Skeletal muscle satellite cell (primary cell): ENCODE measurements around the gene CLDN10. TPM values are rescaled to one million over a fixed set of nuclear protein-coding genes. Genes with fewer than 3 reads are reported as not detected.
"Not testable (repeated sequence)": the region's sequence is repeated elsewhere in the genome, so short reads cannot be mapped to it uniquely, and the experiment has no call there.

Experiments
- H3K27me3 ChIP-seq: 2 replicates; pipeline ENCODE4 v1.7.0; 2013; ENCODE audit warnings: low read length; ENCODE audit not compliant: control insufficient read depth, insufficient read depth
- H3K36me3 ChIP-seq: 2 replicates; pipeline ENCODE4 v1.7.0; 2013; ENCODE audit warnings: mild to moderate bottlenecking, control low read depth, low read length; ENCODE audit not compliant: insufficient read depth
- H3K4me1 ChIP-seq: 2 replicates; pipeline ENCODE4 v1.7.0; 2013; ENCODE audit warnings: low read length; ENCODE audit not compliant: control insufficient read depth, insufficient read depth
- H3K4me2 ChIP-seq: 2 replicates; pipeline ENCODE4 v1.7.0; 2013; ENCODE audit warnings: mild to moderate bottlenecking, low read length
- H3K4me3 ChIP-seq: 2 replicates; pipeline ENCODE4 v1.7.0; 2013; ENCODE audit warnings: low read length
- H3K9ac ChIP-seq: 2 replicates; pipeline ENCODE4 v1.7.0; 2013; ENCODE audit warnings: mild to moderate bottlenecking, low read depth, low read length, moderate library complexity
- H3K9me3 ChIP-seq: replicated peaks from 2 replicates; pipeline ENCODE4 v1.7.0; 2013; ENCODE audit warnings: mild to moderate bottlenecking, control low read depth, low read length
- total RNA-seq: library from RNA; depleted of rRNA; stranded (reverse); fragments of >200 nt; gene quantifications from 2 replicates; pipeline ENCODE4 v1.2.3, GENCODE V29; 2012; rRNA removed

CLDN10 gene, protein sequence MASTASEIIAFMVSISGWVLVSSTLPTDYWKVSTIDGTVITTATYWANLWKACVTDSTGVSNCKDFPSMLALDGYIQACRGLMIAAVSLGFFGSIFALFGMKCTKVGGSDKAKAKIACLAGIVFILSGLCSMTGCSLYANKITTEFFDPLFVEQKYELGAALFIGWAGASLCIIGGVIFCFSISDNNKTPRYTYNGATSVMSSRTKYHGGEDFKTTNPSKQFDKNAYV
- not detected in 2 replicates for total RNA-seq

DNA sequence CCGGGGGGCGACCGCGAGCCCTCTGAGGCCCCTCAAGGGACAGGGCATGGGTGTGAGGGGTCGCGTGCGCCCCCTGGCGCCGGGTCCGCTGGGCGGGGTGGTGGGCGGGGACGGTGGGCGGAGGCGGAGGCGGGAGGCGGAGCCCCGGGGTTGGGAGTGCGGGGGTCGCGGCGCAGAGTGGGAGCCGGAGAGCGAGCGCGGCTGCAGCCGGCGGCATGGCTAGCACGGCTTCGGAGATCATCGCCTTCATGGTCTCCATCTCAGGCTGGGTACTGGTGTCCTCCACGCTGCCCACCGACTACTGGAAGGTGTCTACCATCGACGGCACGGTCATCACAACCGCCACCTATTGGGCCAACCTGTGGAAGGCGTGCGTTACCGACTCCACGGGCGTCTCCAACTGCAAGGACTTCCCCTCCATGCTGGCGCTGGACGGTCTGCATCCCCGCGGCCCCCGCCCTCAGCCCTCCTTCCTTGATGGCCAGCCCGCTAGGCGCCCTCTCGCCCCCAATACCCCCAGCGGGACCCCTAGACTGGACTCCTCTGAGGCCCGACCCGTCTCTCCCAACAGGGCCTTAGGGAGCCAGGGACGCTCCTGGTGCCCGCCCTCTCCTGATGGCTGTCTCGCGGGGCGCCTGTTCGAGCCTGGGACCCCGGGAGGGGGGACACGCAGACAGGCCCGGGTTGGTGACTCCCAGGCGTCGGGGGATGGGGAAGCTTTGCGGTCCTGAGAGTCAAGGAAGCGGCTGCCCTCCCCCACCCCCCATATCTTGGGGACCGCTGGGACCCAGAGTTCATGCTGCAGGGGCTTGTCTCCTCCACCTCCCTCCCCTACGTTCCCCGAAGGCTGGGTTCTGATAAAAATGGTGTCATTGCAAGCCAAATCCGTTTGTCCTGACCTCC lies at the start of gene CLDN10:
Gene CLDN10, plus strand, starts transcription at position 182 of the 903 bp plus-strand sequence. Its CDS starts 34 bp downstream, at position 216.
- no peak within 1 kb of the TSS for H3K9ac ChIP-seq

DNA sequence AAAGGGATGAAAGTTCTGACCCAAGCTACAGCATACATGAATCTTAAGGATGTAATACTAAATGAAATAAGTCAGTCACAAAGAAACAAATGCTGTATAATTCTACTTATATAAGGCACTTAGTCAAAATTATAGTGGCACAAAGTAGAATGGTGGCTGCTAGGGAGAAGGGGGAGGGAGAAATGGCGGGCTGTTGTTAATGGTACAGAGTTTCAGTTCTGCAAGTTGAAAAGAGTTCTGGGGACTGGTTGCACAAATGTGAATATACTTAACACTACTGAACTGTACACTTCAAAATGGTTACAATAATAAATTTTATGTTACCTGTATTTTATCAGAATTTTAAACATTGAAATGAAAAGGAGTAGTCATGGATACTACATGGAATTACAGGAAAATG lies 48.9 kb upstream of the CLDN10 start:
- Histone ChIP-seq H3K36me3 (no peaks in the 10 kb centered on the region), H3K27me3 (peaks cover 18% of the 10 kb centered on the region)

More for the DNA sequence above, at the start of gene CLDN10:
- Histone ChIP-seq H3K4me1 (no peaks in the 10 kb centered on the region), H3K36me3 (no peaks in the 10 kb centered on the region), H3K27me3 (peaks cover 76% of the 10 kb centered on the region), H3K4me3 (no peak within 1 kb of the TSS), H3K9me3 (no peaks in the 10 kb centered on the region), H3K4me2 (peak within 1 kb of the TSS; percentile 13)

DNA sequence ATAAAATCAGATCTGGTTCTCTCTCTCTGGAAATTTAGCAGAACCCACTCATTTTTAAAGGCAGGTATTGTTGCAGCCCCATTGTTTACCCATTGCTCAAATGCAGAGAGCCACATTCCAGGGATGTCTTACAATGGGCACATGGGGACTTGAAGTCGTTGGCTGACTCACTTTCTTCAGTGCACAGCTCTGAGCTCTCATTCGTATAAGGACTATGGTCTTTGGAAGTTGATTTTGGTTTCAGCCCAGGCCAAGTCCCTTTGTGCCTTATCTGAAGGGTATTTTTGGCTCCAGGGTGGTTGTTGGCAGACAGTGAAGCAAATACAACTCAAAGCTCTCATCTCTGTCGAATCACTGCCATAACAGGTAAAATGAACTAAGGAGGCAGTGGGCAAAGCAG lies 47.3 kb upstream of the CLDN10 start:
- Histone ChIP-seq H3K27me3 (peaks cover 18% of the 10 kb centered on the region), H3K36me3 (no peaks in the 10 kb centered on the region), H3K4me3 (no peak overlapping the region)

More for the DNA sequence above, 48.9 kb upstream of the CLDN10 start:
- Histone ChIP-seq H3K4me2 (no peak overlapping the region), H3K4me3 (no peak overlapping the region), H3K4me1 (no peaks in the 10 kb centered on the region), H3K9me3 (no peaks in the 10 kb centered on the region), H3K9ac (no peak overlapping the region)

DNA sequence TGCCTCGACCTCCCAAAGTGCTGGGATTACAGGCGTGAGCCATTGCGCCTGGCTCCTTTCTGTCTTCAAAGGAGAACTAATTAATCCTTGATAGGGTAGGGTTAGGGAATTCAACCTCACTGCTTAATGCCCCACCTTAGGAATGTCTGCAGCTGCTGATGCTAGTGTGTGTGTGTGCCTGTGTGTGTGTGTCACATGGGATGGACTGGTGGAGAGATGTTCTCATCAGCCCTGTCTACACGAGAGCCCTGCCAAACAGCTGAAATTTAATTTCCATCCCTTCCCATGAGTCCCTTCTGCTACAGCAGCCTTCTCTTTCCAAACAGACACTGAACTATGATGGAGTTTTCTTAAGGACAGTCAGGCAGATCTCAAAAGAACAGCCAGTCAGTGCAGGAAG lies 46.5 kb upstream of the CLDN10 start:
- Histone ChIP-seq H3K4me3 (no peak overlapping the region), H3K4me1 (peaks cover 9% of the 10 kb centered on the region), H3K27me3 (peaks cover 18% of the 10 kb centered on the region), H3K4me2 (no peak overlapping the region), H3K9ac (no peak overlapping the region), H3K36me3 (no peaks in the 10 kb centered on the region), H3K9me3 (no peaks in the 10 kb centered on the region)

More for the DNA sequence above, 47.3 kb upstream of the CLDN10 start:
- no peak overlapping the region for H3K4me2 ChIP-seq
- peaks cover 9% of the 10 kb centered on the region for H3K4me1 ChIP-seq
- no peak overlapping the region for H3K9ac ChIP-seq
- H3K9me3 ChIP-seq = no peaks in the 10 kb centered on the region

DNA sequence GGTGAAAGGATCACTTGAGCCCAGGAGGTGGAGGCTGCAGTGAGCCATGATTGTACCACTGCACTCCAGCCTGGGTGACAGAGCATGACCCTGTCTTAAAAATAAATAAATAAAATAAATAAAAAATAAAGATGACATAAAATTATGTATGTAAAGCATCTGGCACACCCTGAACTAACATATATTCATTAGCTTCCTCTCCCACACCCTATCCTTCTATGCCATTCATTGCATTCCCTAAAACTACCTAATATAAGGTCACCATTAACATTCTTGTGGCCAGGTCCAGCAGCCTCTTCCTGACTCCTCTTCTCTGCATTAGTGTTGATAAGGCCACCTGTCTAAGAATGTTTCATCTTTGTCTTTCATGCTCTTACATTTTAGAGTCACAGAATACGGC lies 44.5 kb upstream of the CLDN10 start:
- peaks cover 9% of the 10 kb centered on the region for H3K4me1 ChIP-seq
- no peaks in the 10 kb centered on the region for H3K36me3 ChIP-seq
- H3K4me3 ChIP-seq = no peak overlapping the region
- no peaks in the 10 kb centered on the region for H3K9me3 ChIP-seq
- H3K4me2 ChIP-seq = no peak overlapping the region
- H3K27me3 ChIP-seq = peaks cover 18% of the 10 kb centered on the region
- no peak overlapping the region for H3K9ac ChIP-seq

DNA sequence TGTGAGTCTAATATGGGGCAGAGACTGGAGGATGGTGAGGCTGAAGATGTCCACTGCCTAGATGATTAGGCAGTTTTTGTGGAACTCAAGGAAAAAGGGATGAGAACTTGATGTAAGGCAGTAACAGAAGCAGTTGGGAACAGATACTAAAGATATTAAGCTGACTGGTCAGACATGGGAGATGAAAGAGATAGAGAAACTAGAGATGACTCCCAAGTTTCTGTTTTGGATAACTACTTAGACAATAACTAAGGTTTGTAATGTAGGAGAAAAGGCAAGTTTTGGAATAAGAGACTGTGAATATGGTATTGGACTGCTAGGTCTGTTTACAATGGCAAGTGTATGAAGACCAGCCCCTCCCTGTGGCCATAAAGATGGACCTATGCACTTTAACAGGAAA lies 43.5 kb upstream of the CLDN10 start:
- H3K36me3 ChIP-seq = no peaks in the 10 kb centered on the region
- H3K9me3 ChIP-seq = no peaks in the 10 kb centered on the region
- no peak overlapping the region for H3K4me2 ChIP-seq
- H3K9ac ChIP-seq = no peak overlapping the region
- H3K27me3 ChIP-seq = peaks cover 18% of the 10 kb centered on the region
- H3K4me1 ChIP-seq = peaks cover 9% of the 10 kb centered on the region
- no peak overlapping the region for H3K4me3 ChIP-seq

DNA sequence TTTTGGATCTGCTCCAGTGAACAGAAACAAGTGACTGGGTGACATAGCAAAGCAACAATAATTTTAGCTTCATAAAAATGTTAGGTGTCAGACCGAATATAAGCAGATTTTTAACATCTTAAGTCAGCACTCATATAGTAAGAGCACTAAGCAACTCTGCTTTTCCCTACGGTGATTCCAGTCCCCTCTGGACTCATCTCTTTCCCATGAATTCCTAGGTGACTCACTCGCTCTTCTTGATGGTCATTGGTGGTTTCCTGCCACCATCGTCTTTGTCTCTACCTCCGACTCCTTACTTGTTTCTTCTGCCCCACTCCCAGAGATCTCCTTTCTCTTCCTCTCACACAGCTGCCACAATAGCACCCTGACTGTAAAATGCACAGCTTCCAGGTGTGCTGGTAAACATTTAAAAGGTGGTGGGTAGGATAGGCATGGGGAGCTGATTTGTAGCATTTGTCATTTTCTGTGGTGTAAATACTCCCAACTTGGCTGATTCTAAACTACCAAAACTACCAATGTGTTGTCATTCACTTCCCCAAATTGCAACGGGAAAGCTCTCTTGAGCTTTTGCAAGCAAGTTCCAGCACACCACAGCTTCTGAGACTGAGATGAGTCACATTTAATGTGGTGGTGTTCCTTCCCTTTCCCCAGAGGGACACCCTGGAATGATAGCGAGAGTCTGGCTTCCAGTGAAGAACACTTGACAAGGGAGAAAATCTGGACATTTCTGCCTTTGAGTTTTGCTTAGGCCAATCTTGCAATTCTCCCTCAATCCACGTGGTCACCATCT lies 42.8 kb upstream of the CLDN10 start:
- H3K4me1 ChIP-seq = peaks cover 9% of the 10 kb centered on the region
- peaks cover 21% of the 10 kb centered on the region for H3K27me3 ChIP-seq
- no peak overlapping the region for H3K4me3 ChIP-seq
- H3K4me2 ChIP-seq = peak overlapping the region; percentile 19
- no peaks in the 10 kb centered on the region for H3K36me3 ChIP-seq
- H3K9ac ChIP-seq = no peak overlapping the region
- no peaks in the 10 kb centered on the region for H3K9me3 ChIP-seq

DNA sequence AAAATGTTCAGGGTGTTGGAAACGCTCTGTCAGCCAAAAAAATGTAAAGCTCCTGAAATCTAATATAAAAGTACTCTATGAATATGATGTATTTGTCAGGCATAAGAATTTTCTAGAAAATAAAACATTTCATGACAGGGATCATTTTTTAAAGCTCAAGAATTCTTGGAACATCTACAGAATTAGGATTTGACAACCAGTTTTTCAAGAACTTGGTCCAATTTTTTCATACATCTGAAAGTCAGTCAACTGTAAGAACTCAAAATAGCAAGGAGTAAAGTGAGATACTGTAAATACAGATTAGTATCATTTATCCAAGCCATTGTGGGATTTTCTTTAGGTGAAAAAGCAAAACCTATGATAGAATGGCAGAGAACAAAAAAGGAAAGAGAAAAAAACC lies 41.6 kb upstream of the CLDN10 start:
- Histone ChIP-seq H3K27me3 (peaks cover 24% of the 10 kb centered on the region), H3K36me3 (no peaks in the 10 kb centered on the region), H3K4me3 (no peak overlapping the region), H3K4me2 (no peak overlapping the region), H3K9me3 (no peaks in the 10 kb centered on the region), H3K9ac (no peak overlapping the region), H3K4me1 (peaks cover 9% of the 10 kb centered on the region)

DNA sequence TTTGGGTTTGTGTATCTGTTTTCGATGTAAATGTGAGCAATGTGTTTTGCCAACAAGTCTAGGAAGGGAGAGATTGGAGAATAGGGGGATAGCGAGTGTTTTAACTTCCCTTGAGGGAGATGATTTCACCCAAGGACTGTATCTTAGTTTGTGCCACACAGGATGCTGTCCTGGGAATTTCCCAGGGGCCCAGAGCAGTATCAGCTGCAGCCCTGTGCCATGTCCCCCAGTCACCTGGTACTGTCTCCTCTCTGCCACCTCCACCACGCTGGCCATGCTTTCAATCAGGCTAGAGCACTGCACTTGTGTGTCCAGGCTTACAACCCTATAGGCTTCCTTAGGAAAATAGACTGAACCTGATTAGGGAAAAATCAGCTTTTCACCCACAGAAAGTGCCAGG lies 40.1 kb upstream of the CLDN10 start:
- Histone ChIP-seq H3K4me2 (no peak overlapping the region), H3K9ac (no peak overlapping the region), H3K36me3 (no peaks in the 10 kb centered on the region), H3K9me3 (no peaks in the 10 kb centered on the region), H3K27me3 (peaks cover 24% of the 10 kb centered on the region), H3K4me1 (peaks cover 9% of the 10 kb centered on the region), H3K4me3 (no peak overlapping the region)

DNA sequence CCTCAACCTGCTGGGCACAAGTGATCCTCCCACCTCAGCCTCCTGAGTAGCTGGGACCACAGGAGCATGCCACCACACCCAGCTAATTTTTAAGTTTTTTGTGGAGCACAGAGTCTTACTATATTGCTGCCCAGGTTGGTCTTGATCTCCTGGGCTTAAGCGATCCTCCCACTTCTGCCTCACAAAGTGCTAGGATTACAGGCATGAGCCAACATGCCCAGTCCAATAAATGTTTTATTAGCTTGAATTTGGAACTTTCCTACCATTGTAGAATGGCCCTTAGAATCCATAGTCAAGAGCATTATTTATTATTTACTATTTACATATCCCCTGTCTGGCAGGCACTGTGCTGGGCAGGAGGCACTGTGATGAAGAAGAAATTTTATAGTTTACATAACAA lies 39.6 kb upstream of the CLDN10 start:
- Histone ChIP-seq H3K27me3 (peaks cover 25% of the 10 kb centered on the region), H3K4me1 (peaks cover 9% of the 10 kb centered on the region), H3K36me3 (no peaks in the 10 kb centered on the region), H3K4me3 (no peak overlapping the region), H3K9ac (no peak overlapping the region), H3K9me3 (no peaks in the 10 kb centered on the region), H3K4me2 (no peak overlapping the region)

DNA sequence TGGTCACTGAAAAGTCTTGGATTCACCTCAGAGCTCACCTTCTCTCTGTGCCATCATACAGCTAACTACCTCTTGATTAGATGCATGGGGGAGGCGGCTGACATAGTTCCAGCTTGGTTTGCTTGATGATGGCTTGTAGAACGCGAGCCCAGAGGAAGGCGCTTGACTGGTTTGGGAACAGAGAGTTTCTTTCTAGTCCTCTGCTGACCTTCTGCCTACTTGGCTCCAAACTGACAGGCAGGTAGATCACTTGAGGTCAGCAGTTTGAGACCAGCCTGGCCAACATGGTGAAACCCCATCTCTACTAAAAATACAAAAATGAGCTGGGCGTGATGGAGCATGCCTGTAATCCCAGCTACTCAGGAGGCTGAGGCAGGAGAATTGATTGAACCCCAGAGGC lies 36.9 kb upstream of the CLDN10 start:
- not testable (repeated sequence) for H3K4me3 ChIP-seq

More for the DNA sequence above, 36.9 kb upstream of the CLDN10 start:
- not testable (repeated sequence) for H3K4me1 ChIP-seq, H3K36me3 ChIP-seq, H3K4me2 ChIP-seq, H3K9ac ChIP-seq, H3K9me3 ChIP-seq
- H3K27me3 ChIP-seq = peaks cover 35% of the 10 kb centered on the region
